G401.6 (cell line): Measurements from ENCODE around the gene NRXN3.

ENCODE experiments used
- FAIRE-seq: peaks from 2 replicates; lab custom pipeline; 2012; peaks lifted over from hg19 to GRCh38; lab: Jason Lieb, UNC

Gene NRXN3

GRCh38 chr14:79586989-79587598 lies 1416.9 kb downstream of the NRXN3 start:
- no peak for FAIRE-seq

- FAIRE-seq: no peak
Observed at GRCh38 chr14:79587875-79588274, 1417.7 kb downstream of the NRXN3 start.

- FAIRE-seq: no peak
Observed at GRCh38 chr14:79588398-79588797, 1418.2 kb downstream of the NRXN3 start.

- no peak for FAIRE-seq
Observed at GRCh38 chr14:79596551-79596950, 1426.4 kb downstream of the NRXN3 start.

- FAIRE-seq: no peak
Observed at GRCh38 chr14:79597566-79597965, 1427.4 kb downstream of the NRXN3 start.

GRCh38 chr14:79598339-79598738 lies 1428.2 kb downstream of the NRXN3 start:
- no peak for FAIRE-seq

- no peak for FAIRE-seq
Observed at GRCh38 chr14:79599239-79599638, 1429.1 kb downstream of the NRXN3 start.

- FAIRE-seq: no peak
Observed at GRCh38 chr14:79600406-79600805, 1430.2 kb downstream of the NRXN3 start.

- no peak for FAIRE-seq
Observed at GRCh38 chr14:79601579-79601978, 1431.4 kb downstream of the NRXN3 start.

- no peak for FAIRE-seq
Observed at GRCh38 chr14:79602045-79602444, 1431.9 kb downstream of the NRXN3 start.

GRCh38 chr14:79602742-79603141 lies 1432.6 kb downstream of the NRXN3 start:
- FAIRE-seq: no peak

- no peak for FAIRE-seq
Observed at GRCh38 chr14:79605849-79606248, 1435.7 kb downstream of the NRXN3 start.

GRCh38 chr14:79608446-79608845 lies 1438.3 kb downstream of the NRXN3 start:
- no peak for FAIRE-seq

- FAIRE-seq: no peak
Observed at GRCh38 chr14:79613625-79614024, 1443.5 kb downstream of the NRXN3 start.

GRCh38 chr14:79614448-79614847 lies 1444.3 kb downstream of the NRXN3 start:
- FAIRE-seq: no peak

GRCh38 chr14:79627058-79627457 lies 1456.9 kb downstream of the NRXN3 start:
- no peak for FAIRE-seq

GRCh38 chr14:79629411-79630287 lies 1459.5 kb downstream of the NRXN3 start:
- FAIRE-seq: no peak

GRCh38 chr14:79630288-79630960 lies 1460.3 kb downstream of the NRXN3 start:
- FAIRE-seq: no peak

- FAIRE-seq: no peak
Observed at GRCh38 chr14:79631276-79631675, 1461.1 kb downstream of the NRXN3 start.

GRCh38 chr14:79638672-79639266 lies 1468.6 kb downstream of the NRXN3 start:
- FAIRE-seq: no peak

- FAIRE-seq: no peak
Observed at GRCh38 chr14:79639613-79640012, 1469.4 kb downstream of the NRXN3 start.

GRCh38 chr14:79641371-79641770 lies 1471.2 kb downstream of the NRXN3 start:
- no peak for FAIRE-seq

- no peak for FAIRE-seq
Observed at GRCh38 chr14:79643132-79643531, 1473.0 kb downstream of the NRXN3 start.
